NB4 (cell line): ENCODE data around the gene PPM1L.

Experiments
- CTCF ChIP-seq: IDR thresholded peaks from one replicate; pipeline ENCODE4 v1.5.1; 2012; ENCODE audit warnings: low read depth, low read length
- MAX ChIP-seq: IDR thresholded peaks from 2 replicates; pipeline ENCODE4 v1.6.1; 2011; ENCODE audit warnings: low read depth, low read length

- no peak for TF ChIP-seq CTCF
- no peak for TF ChIP-seq MAX
These were observed 243.2 kb downstream of the PPM1L start for GRCh38 chr3:160999274-160999673.
